Ishikawa (cell line): ENCODE measurements around the gene LSM7.

Experiments used
- CEBPB ChIP-seq: IDR thresholded peaks from 2 replicates; pipeline ENCODE4 v1.6.1; 2012
- CREB1 ChIP-seq: IDR thresholded peaks from 2 replicates; pipeline ENCODE4 v1.6.1; 2012; ENCODE audit warnings: low read depth
- EGR1 ChIP-seq: IDR thresholded peaks from 2 replicates; pipeline ENCODE4 v1.6.1; 2012
- EP300 ChIP-seq: IDR thresholded peaks from 2 replicates; pipeline ENCODE4 v1.6.1; 2012; ENCODE audit warnings: borderline replicate concordance
- FOXM1 ChIP-seq: IDR thresholded peaks from 2 replicates; pipeline ENCODE4 v1.6.1; 2012; ENCODE audit warnings: low read depth, borderline replicate concordance
- NFIC ChIP-seq: IDR thresholded peaks from 2 replicates; pipeline ENCODE4 v1.6.1; 2012
- RAD21 ChIP-seq: IDR thresholded peaks from 2 replicates; pipeline ENCODE4 v1.6.1; 2012; ENCODE audit warnings: low read depth
- TAF1 ChIP-seq: IDR thresholded peaks from 2 replicates; pipeline ENCODE4 v1.6.1; 2012; ENCODE audit warnings: low read depth, mild to moderate bottlenecking
- TCF12 ChIP-seq: IDR thresholded peaks from 2 replicates; pipeline ENCODE4 v1.6.1; 2012; ENCODE audit warnings: low read depth
- TEAD4 ChIP-seq: IDR thresholded peaks from 2 replicates; pipeline ENCODE4 v1.6.1; 2012
- USF1 ChIP-seq: IDR thresholded peaks from 2 replicates; pipeline ENCODE4 v1.6.1; 2012
- YY1 ChIP-seq: IDR thresholded peaks from 2 replicates; pipeline ENCODE4 v1.6.1; 2012; ENCODE audit warnings: low read depth
- ZBTB7A ChIP-seq: IDR thresholded peaks from 2 replicates; pipeline ENCODE4 v1.6.1; 2012; ENCODE audit warnings: low read depth
- TF ChIP-seq, protein P1 (sequence below): IDR thresholded peaks from 2 replicates; pipeline ENCODE4 v1.6.1; 2012; ENCODE audit warnings: low read depth, mild to moderate bottlenecking
- TF ChIP-seq, protein P2 (sequence below): IDR thresholded peaks from 2 replicates; pipeline ENCODE4 v1.6.1; 2012

The LSM7 gene

DNA sequence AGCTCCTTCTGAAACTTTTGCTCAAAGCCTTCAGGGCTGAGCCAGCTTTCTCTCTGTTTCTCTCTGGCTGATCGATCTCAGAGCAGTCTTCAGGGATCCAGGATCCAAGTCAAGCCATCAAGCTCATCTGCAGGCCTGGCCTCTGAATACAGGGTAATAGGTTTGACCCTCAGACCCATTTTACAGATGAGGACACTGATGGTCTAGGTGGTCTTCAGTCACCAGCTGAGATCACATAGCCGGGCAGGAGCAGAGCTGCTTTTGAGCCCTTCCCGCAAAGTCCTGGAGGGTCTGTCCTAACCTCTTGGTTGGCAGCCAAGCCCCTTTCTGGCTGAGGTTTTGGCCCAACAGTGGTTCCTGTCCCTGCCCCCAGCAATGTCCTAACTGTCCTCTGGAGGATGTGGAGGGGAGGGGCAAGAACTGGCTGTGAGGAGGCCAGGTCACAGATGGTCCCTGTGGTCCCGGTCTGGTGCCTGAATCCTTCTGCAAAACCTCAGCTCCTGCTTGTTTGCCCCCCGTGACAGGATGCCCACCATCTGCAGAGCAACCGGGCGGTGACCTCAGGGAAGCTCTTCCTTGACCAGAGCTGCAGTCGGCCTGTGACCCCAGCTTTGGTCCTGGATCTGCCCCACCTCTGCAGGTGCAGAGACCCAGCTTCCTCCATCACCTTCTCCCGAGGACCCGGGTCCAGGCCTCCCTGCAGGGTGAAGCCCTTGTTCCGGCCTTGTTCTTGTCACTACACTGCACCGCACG, 40.6 kb downstream of the LSM7 start:
- no peak for TF ChIP-seq EP300
- TF ChIP-seq CREB1 = no peak
- TF ChIP-seq RAD21 = no peak
- TF ChIP-seq, protein P1, sequence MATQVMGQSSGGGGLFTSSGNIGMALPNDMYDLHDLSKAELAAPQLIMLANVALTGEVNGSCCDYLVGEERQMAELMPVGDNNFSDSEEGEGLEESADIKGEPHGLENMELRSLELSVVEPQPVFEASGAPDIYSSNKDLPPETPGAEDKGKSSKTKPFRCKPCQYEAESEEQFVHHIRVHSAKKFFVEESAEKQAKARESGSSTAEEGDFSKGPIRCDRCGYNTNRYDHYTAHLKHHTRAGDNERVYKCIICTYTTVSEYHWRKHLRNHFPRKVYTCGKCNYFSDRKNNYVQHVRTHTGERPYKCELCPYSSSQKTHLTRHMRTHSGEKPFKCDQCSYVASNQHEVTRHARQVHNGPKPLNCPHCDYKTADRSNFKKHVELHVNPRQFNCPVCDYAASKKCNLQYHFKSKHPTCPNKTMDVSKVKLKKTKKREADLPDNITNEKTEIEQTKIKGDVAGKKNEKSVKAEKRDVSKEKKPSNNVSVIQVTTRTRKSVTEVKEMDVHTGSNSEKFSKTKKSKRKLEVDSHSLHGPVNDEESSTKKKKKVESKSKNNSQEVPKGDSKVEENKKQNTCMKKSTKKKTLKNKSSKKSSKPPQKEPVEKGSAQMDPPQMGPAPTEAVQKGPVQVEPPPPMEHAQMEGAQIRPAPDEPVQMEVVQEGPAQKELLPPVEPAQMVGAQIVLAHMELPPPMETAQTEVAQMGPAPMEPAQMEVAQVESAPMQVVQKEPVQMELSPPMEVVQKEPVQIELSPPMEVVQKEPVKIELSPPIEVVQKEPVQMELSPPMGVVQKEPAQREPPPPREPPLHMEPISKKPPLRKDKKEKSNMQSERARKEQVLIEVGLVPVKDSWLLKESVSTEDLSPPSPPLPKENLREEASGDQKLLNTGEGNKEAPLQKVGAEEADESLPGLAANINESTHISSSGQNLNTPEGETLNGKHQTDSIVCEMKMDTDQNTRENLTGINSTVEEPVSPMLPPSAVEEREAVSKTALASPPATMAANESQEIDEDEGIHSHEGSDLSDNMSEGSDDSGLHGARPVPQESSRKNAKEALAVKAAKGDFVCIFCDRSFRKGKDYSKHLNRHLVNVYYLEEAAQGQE = no peak
- no peak for TF ChIP-seq YY1
- TF ChIP-seq EGR1 = no peak
- no peak for TF ChIP-seq TEAD4

- no peak for TF ChIP-seq NFIC
- no peak for TF ChIP-seq RAD21
- no peak for TF ChIP-seq ZBTB7A
- TF ChIP-seq EP300 = no peak
- TF ChIP-seq TAF1 = no peak
- TF ChIP-seq FOXM1 = no peak
- TF ChIP-seq YY1 = no peak
- TF ChIP-seq, protein P2, sequence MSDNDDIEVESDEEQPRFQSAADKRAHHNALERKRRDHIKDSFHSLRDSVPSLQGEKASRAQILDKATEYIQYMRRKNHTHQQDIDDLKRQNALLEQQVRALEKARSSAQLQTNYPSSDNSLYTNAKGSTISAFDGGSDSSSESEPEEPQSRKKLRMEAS = no peak
- TF ChIP-seq, protein P1 = no peak
- no peak for TF ChIP-seq CREB1
- TF ChIP-seq TCF12 = no peak
- TF ChIP-seq CEBPB = no peak
- TF ChIP-seq USF1 = no peak
- TF ChIP-seq EGR1 = no peak
- TF ChIP-seq TEAD4 = no peak
These were observed 41.8 kb downstream of the LSM7 start for GRCh38 chr19:2286402-2287140.

GRCh38 chr19:2283835-2284507, 44.4 kb downstream of the LSM7 start:
- TF ChIP-seq, protein P2 = no peak
- TF ChIP-seq YY1 (no peak), NFIC (no peak), TAF1 (no peak), USF1 (no peak)
- TF ChIP-seq, protein P1 = no peak

- TF ChIP-seq TEAD4 (no peak), NFIC (no peak), FOXM1 (no peak), ZBTB7A (no peak)
- TF ChIP-seq, protein P1 = no peak
These were observed 45.5 kb downstream of the LSM7 start for GRCh38 chr19:2282862-2283237.
